Hair follicle dermal papilla cell (primary cell): ENCODE measurements around the gene GINS2. TPM values are rescaled to one million over a fixed set of nuclear protein-coding genes. Genes with fewer than 3 reads are reported as not detected.

Source experiments
- small RNA-seq: library from RNA; depleted of rRNA; stranded (forward); fragments of <200 nt; gene quantifications from one replicate; pipeline ENCODE3, GENCODE V24; 2012
- total RNA-seq: library from RNA; depleted of rRNA; stranded (reverse); fragments of >200 nt; gene quantifications from 2 replicates; pipeline ENCODE4 v1.2.3, GENCODE V29; 2012

GINS2 gene
- total RNA-seq = 0.61 and 0.81 TPM in 2 replicates

GRCh38 chr16:85688586-85689284 is at the start of gene GINS2:
Gene GINS2 (minus strand): TSS chr16:85688954. CDS start chr16:85688898, 56 bp downstream.

Small RNA genes lying within 50 kb of the gene (small RNA-seq; reads per million reads assigned to genes)
- not detected for gene RN7SL381P

Other genes with a start within 250 kb of the GINS2 start
- gene GSE1, start 75.6 kb downstream of the GINS2 start, total RNA-seq = 59.7 and 97.5 TPM in 2 replicates
- gene C16orf74, start 62.1 kb upstream of the GINS2 start, total RNA-seq = 2.1 and 2.3 TPM in 2 replicates
- 26.0 and 26.6 TPM in 2 replicates for gene EMC8, start 110.6 kb upstream of the GINS2 start, total RNA-seq
- gene COX4I1, start 110.7 kb upstream of the GINS2 start, total RNA-seq = 208 and 301 TPM in 2 replicates
- gene IRF8, start 210.2 kb upstream of the GINS2 start, total RNA-seq = not detected in 2 replicates